Measurements from ENCODE around the gene CAMTA1.

Gene CAMTA1

GRCh38 chr1:6873298-6874015 is 88.2 kb downstream of the CAMTA1 start:
- no peak for DNase-seq (ENCODE audit: low spot score)

GRCh38 chr1:6874298-6874697 is 89.0 kb downstream of the CAMTA1 start:
- no peak for DNase-seq (ENCODE audit: low spot score)

GRCh38 chr1:6880951-6881690 is 95.9 kb downstream of the CAMTA1 start:
- no peak for DNase-seq (ENCODE audit: low spot score)

- DNase-seq (ENCODE audit: low spot score) = no peak
Measured at GRCh38 chr1:6882414-6882813, 97.2 kb downstream of the CAMTA1 start.

DNA sequence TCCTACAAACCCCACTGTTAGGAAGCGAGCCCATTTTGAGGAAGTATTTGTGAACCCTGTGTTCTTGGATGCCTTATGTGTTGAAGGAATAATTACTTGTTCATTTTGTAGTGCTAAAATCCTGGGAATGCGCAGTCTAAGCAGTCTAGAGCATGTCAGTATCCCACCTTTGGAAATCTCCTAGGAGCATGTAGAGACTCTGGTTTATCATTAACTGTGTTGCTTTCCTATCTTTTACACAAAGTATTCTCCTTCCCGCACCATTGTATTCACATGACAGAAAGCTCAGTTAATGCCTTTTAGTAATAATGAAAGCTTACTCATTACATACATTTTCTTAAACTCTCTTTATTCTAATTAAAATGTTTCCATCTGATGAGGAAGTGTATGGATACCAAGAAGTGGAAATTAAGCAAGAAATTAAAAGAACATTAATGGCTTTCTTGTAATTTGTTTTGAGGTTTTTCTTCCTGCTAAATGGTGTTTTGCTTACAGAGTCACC is 99.4 kb downstream of the CAMTA1 start:
- no peak for DNase-seq (ENCODE audit: low spot score)

DNA sequence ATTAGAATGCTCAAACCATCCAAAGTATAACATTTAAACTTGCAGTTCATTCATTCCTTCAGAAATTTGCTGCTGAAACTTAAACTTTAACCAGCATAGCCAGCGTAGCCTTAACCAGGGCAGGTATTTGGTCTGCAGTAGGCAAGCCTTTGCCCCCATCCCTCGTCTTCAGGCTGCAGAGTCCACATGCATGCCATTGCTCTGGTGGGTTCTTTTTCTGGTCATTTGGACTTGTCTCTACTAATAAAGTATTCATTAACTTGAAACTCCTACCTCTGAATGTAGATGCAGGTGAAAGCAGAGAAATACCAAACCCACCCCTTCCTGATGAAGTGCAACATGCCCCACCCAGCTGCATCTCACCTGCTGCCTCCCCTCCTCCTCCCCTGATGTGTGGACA is 100.2 kb downstream of the CAMTA1 start:
- DNase-seq (ENCODE audit: low spot score) = no peak

DNA sequence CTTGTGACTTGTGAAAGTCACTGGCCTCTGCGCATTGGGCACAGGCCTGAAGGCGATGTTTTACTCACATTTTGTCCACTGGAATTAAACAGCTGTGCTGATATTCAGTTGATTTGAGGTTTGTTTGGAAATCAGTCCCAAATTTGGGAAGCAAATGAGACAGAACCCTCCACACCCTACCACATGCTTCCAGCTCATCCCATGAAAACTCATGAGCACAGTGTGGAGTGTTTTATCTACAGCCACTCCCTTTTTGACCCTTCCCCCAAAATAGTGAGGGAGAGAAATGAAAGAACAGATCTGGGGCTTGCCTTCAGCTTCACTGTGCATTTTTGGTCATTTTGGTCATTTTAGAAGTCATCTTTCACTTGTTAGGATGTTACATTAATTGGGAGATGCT is 101.3 kb downstream of the CAMTA1 start:
- DNase-seq (ENCODE audit: low spot score) = no peak

DNA sequence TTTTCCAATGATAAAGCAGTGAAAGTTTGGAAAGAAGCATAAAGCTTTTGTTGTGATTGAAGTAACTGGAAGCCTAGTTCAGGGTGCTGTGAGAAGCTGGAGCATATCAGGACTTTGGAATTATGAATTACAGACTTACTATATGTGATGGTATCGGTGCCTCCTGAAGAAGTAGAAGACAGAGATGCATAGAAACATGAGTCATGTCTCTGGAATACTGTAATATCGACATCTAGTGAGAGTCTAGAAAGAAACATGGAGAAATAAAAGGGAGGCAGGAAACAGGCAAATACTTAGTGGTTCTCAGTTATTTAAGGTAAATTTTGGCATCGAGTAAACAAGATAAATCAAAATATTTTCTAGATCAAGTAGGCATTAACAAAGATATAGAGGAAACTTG is 103.0 kb downstream of the CAMTA1 start:
- no peak for DNase-seq (ENCODE audit: low spot score)

GRCh38 chr1:6888870-6889269 is 103.6 kb downstream of the CAMTA1 start:
- DNase-seq (ENCODE audit: low spot score) = no peak

- DNase-seq (ENCODE audit: low spot score) = peak; percentile 68
Measured at GRCh38 chr1:6889875-6890480, 104.7 kb downstream of the CAMTA1 start.

DNA sequence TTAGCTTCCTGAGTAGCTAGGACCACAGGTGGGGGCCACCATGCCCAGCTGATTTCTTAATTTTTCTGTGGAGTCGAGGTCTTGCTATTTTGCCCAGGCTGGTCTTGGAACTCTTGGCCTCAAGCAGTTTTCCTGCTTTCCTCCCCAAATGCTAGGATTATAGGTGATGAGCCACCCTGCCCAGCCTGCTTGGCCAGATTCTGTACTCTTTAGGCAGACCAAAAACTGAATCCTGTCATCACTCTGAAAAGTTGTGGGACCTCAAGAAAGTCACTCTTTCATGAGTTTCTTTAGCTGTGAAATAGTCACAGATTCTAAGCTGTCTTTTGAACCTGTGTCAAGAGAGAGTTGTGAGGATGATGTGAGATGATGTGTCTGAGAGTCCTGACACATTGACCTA is 105.4 kb downstream of the CAMTA1 start:
- no peak for DNase-seq (ENCODE audit: low spot score)

GRCh38 chr1:6891781-6892579 is 106.7 kb downstream of the CAMTA1 start:
- DNase-seq (ENCODE audit: low spot score) = no peak

DNA sequence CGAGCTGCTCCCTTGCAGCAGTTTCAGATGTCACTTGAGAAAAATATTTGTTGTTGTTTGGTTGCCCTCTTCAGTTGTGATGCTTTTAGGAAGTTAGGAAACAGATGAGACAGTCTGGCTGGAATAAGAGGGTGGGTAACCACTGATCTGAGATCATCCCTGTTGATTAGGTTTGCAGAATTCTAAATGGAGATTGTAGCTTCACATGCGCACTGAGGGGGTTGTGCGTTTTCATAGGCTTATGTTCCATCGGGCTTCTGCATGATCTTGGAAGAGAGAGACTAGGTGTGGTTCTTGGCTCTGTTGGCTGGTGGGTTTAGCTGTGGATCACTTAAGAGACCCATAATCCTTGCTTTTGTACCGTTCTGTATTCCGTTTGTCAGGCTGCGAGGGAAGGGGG is 108.1 kb downstream of the CAMTA1 start:
- DNase-seq (ENCODE audit: low spot score) = no peak

DNA sequence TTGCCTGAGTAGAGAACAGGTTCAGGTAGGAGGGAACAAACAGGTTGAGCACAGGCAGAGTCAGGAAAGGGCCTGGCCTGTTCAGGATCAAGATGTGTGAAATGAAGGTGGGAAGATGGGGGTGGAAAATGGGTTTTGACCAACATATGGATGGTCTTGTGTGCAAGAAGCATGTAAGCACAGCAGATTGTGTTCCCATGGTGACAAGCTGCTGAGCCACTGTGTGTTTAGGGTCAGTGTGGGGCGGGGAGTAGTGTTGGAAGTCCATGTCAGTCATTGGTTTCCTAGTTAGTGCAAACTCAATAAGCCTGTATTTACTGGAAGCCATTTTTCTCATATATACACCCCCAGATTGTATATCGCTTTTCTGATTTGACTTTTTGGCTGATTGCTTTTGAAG is 111.9 kb downstream of the CAMTA1 start:
- DNase-seq (ENCODE audit: low spot score) = no peak

DNA sequence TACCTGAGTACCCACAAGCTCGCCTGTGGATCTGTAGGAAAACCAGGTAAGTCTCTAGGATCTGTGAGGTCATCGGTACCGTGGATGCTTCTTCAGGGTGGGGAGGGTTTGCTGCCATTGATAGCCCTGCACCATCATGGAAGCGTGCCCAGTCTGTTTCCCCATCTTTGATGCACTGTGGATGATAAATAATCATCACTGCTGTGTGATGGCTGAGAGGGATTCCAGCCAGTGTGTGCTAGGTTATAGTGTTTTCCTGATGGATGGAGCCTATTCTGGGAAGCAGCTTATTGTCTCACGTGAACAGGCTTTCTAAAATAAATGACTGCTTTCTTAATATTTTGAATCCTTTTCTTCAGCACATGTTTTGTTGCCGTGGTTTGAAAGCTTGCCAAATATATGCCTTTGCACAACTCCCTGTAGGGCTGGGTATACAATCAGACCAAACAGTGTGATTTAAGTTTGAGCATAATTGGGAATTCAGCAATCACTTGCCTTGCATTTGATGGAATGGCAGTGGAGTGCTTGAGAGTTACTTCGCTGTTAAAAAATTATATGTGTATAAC is 113.8 kb downstream of the CAMTA1 start:
- no peak for DNase-seq (ENCODE audit: low spot score)

DNA sequence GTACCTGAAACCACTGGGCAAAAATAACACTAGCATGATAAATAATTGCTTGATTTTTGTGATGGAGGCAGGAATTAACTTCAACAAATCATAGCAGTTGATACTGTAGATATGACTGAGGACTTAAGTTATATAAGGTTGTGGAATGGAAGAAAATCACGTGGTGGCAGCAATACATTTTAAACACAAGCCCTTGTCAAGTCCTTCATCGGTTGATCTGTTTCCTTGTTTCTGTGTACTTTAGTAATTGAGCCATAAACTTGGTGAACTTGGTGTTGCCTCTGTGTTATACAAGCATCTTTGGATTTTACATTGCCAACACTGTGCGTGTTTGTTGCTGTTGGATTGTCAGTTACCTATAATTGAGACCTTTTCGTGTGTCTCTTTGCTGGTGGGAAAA is 114.4 kb downstream of the CAMTA1 start:
- DNase-seq (ENCODE audit: low spot score) = no peak

- no peak for DNase-seq (ENCODE audit: low spot score)
Measured at GRCh38 chr1:6902153-6902552, 116.9 kb downstream of the CAMTA1 start.

- DNase-seq (ENCODE audit: low spot score) = no peak
Measured at GRCh38 chr1:6904476-6905170, 119.4 kb downstream of the CAMTA1 start.

DNA sequence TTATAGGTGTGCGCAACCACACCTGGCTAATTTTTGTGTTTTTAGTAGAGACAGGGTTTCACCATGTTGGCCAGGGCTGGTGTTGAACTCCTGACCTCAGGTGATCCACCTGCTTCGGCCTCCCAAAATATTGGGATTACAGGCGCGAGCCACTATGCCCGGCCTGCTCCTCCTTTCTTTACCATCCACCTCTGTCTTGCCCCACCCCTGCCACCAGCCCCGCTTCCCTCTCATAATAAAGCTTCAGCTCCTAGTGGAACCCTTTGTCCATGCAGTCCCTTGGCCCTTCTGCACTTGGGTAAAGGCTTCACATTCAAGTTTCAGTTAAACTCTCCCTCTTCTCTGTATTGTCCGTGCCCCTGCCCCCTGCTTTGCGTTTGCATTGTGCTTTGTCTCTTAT is 120.1 kb downstream of the CAMTA1 start:
- DNase-seq (ENCODE audit: low spot score) = no peak

DNA sequence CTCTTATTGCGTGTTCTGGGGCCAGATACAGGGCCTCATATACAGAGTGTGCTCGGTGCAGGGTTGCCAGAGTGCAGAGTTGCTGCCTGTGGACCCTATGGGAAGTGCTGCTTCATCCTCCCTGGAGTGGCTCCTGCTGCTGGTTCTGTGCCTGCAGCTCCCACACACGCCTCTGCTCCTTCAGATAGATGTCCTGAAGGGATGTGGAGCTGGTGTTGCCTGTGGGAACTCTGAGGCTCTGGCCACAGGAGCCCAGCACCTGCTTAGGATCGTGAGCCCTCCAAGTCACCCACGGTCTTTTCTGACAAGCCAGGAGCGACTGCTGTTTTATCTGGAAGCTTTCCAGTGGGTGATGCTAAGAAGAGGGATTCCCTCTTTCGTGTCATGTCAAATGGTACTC is 120.5 kb downstream of the CAMTA1 start:
- no peak for DNase-seq (ENCODE audit: low spot score)

- no peak for DNase-seq (ENCODE audit: low spot score)
Measured at GRCh38 chr1:6906783-6907182, 121.5 kb downstream of the CAMTA1 start.
